Stimulated activated effector memory CD8-positive, alpha-beta T cell treated with anti-CD3 and anti-CD28 coated beads, Interleukin-12 subunit alpha, Interleukin-12 subunit beta, amount 100 ng/mL, for 72 hours (primary cell): ENCODE results near the gene TIMM8B.
"Not testable (repeated sequence)": the region's sequence is repeated elsewhere in the genome, so short reads cannot be mapped to it uniquely, and the experiment has no call there.

Source experiments
- ATAC-seq: fragments of 150-1000 bp; cut with Tn5 transposase; 2 replicates; pipeline ENCODE4 v1.10.0; 2021
- DNase-seq, 2 donors: peaks; one replicate each; pipeline ENCODE4 v3.0.0; 2021 to 2022; ENCODE audit warnings: low spot score in 2 of 2
- H3K27ac Mint-ChIP-seq: one replicate; pipeline ENCODE4 v1.8.0; 2022; ENCODE audit warnings: mild to moderate bottlenecking, mixed read lengths
- H3K36me3 Mint-ChIP-seq: one replicate; pipeline ENCODE4 v1.8.0; 2022; ENCODE audit warnings: mild to moderate bottlenecking, mixed read lengths
- H3K4me1 Mint-ChIP-seq: one replicate; pipeline ENCODE4 v1.8.0; 2022; ENCODE audit warnings: mixed read lengths
- H3K4me3 Mint-ChIP-seq: one replicate; pipeline ENCODE4 v1.8.0; 2022; ENCODE audit warnings: mild to moderate bottlenecking, mixed read lengths
- H3K9me3 Mint-ChIP-seq: one replicate; pipeline ENCODE4 v1.8.0; 2022; ENCODE audit warnings: mixed read lengths

TIMM8B gene

GRCh38 chr11:112097734-112098528 lies 11.4 kb upstream of the TIMM8B start:
- H3K4me1 Mint-ChIP-seq: no peaks in the 10 kb centered on the region
- ATAC-seq: no peak
- H3K27ac Mint-ChIP-seq: no peak overlapping the region
- DNase-seq: no peak
- peaks cover 50% of the 10 kb centered on the region for H3K36me3 Mint-ChIP-seq
- no peaks in the 10 kb centered on the region for H3K9me3 Mint-ChIP-seq
- no peak overlapping the region for H3K4me3 Mint-ChIP-seq

GRCh38 chr11:112096194-112096593 lies 9.6 kb upstream of the TIMM8B start:
- Mint-ChIP-seq H3K4me3 (no peak overlapping the region), H3K4me1 (no peaks in the 10 kb centered on the region), H3K9me3 (no peaks in the 10 kb centered on the region), H3K27ac (no peak overlapping the region), H3K36me3 (peaks cover 68% of the 10 kb centered on the region)
- ATAC-seq (no peak), DNase-seq (no peak)

GRCh38 chr11:112095302-112095701 lies 8.7 kb upstream of the TIMM8B start:
- H3K4me1 Mint-ChIP-seq, H3K9me3 Mint-ChIP-seq, DNase-seq, H3K4me3 Mint-ChIP-seq, ATAC-seq, H3K27ac Mint-ChIP-seq: not testable (repeated sequence)
- H3K36me3 Mint-ChIP-seq: peaks cover 76% of the 10 kb centered on the region

- Mint-ChIP-seq H3K27ac (peak overlapping the region; percentile 99), H3K36me3 (peaks cover 98% of the 10 kb centered on the region), H3K4me3 (peak overlapping the region; percentile 99), H3K4me1 (peaks cover 65% of the 10 kb centered on the region), H3K9me3 (no peaks in the 10 kb centered on the region)
- DNase-seq (no peak), ATAC-seq (no peak)
Measured at GRCh38 chr11:112087212-112087611, 656 bp upstream of the TIMM8B start.

GRCh38 chr11:112085822-112086421 lies 634 bp downstream of the TIMM8B start:
- H3K4me1 Mint-ChIP-seq: peaks cover 67% of the 10 kb centered on the region
- peak overlapping the region; percentile 99 for H3K4me3 Mint-ChIP-seq
- H3K9me3 Mint-ChIP-seq: no peaks in the 10 kb centered on the region

GRCh38 chr11:112082729-112083128 lies 3.8 kb downstream of the TIMM8B start:
- DNase-seq: no peak
- peaks cover 98% of the 10 kb centered on the region for H3K36me3 Mint-ChIP-seq
- peak; percentile 82 for ATAC-seq
- peak overlapping the region; percentile 19 for H3K4me3 Mint-ChIP-seq
- H3K4me1 Mint-ChIP-seq: peaks cover 45% of the 10 kb centered on the region
- peak overlapping the region; percentile 86 for H3K27ac Mint-ChIP-seq
- no peaks in the 10 kb centered on the region for H3K9me3 Mint-ChIP-seq

More at GRCh38 chr11:112085822-112086421, 634 bp downstream of the TIMM8B start:
- ATAC-seq: peak; percentile 68
- H3K36me3 Mint-ChIP-seq: peaks cover 98% of the 10 kb centered on the region
- H3K27ac Mint-ChIP-seq: peak overlapping the region; percentile 99
- DNase-seq: no peak

- Mint-ChIP-seq H3K4me1 (peaks cover 33% of the 10 kb centered on the region), H3K9me3 (no peaks in the 10 kb centered on the region), H3K4me3 (peak within 1 kb of the TSS; percentile 89), H3K27ac (peak within 1 kb of the TSS; percentile 98), H3K36me3 (peaks cover 48% of the 10 kb centered on the region)
- ATAC-seq: peak; percentile 96
- peak; percentile 62 to 89 for DNase-seq
Measured at GRCh38 chr11:112073941-112074811, 12.4 kb downstream of the TIMM8B start, which contains the start of the genes NKAPD1 and PIH1D2. NKAPD1 (plus strand) TSS chr11:112074299; CDS start chr11:112075575, 1,276 bp downstream. PIH1D2 (minus strand) TSS chr11:112074017; CDS start chr11:112073174, 843 bp downstream.

- DNase-seq: no peak
- ATAC-seq: no peak
- peaks cover 57% of the 10 kb centered on the region for H3K36me3 Mint-ChIP-seq
- H3K4me1 Mint-ChIP-seq: no peaks in the 10 kb centered on the region
- H3K27ac Mint-ChIP-seq: no peak overlapping the region
- H3K9me3 Mint-ChIP-seq: no peaks in the 10 kb centered on the region
- no peak overlapping the region for H3K4me3 Mint-ChIP-seq
Measured at GRCh38 chr11:112062923-112063322, 23.6 kb downstream of the TIMM8B start.

GRCh38 chr11:112058103-112058502 lies 28.5 kb downstream of the TIMM8B start:
- no peak overlapping the region for H3K27ac Mint-ChIP-seq
- no peak for DNase-seq
- no peaks in the 10 kb centered on the region for H3K9me3 Mint-ChIP-seq
- no peak overlapping the region for H3K4me3 Mint-ChIP-seq
- no peak for ATAC-seq
- H3K4me1 Mint-ChIP-seq: peaks cover 10% of the 10 kb centered on the region
- H3K36me3 Mint-ChIP-seq: peaks cover 91% of the 10 kb centered on the region

- Mint-ChIP-seq H3K9me3 (no peaks in the 10 kb centered on the region), H3K36me3 (peaks cover 90% of the 10 kb centered on the region), H3K27ac (peak overlapping the region; percentile 80), H3K4me3 (no peak overlapping the region), H3K4me1 (peaks cover 10% of the 10 kb centered on the region)
- ATAC-seq (peak; percentile 96), DNase-seq (no peak)
Measured at GRCh38 chr11:112057170-112057569, 29.4 kb downstream of the TIMM8B start.

- ATAC-seq (no peak), DNase-seq (no peak)
- H3K27ac Mint-ChIP-seq: no peak overlapping the region
- H3K36me3 Mint-ChIP-seq: peaks cover 99% of the 10 kb centered on the region
- H3K4me3 Mint-ChIP-seq: no peak overlapping the region
- no peaks in the 10 kb centered on the region for H3K9me3 Mint-ChIP-seq
- H3K4me1 Mint-ChIP-seq: peaks cover 6% of the 10 kb centered on the region
Measured at GRCh38 chr11:112051768-112052167, 34.8 kb downstream of the TIMM8B start.

- Mint-ChIP-seq H3K4me3 (no peak overlapping the region), H3K27ac (no peak overlapping the region), H3K4me1 (peaks cover 6% of the 10 kb centered on the region), H3K9me3 (no peaks in the 10 kb centered on the region), H3K36me3 (peaks cover 99% of the 10 kb centered on the region)
- DNase-seq (no peak), ATAC-seq (no peak)
Measured at GRCh38 chr11:112050721-112051120, 35.8 kb downstream of the TIMM8B start.

- no peak for ATAC-seq
- DNase-seq: no peak
- Mint-ChIP-seq H3K36me3 (peaks cover 99% of the 10 kb centered on the region), H3K27ac (no peak overlapping the region), H3K4me3 (no peak overlapping the region), H3K9me3 (no peaks in the 10 kb centered on the region), H3K4me1 (peaks cover 6% of the 10 kb centered on the region)
Measured at GRCh38 chr11:112049777-112050176, 36.8 kb downstream of the TIMM8B start.

GRCh38 chr11:112048256-112048655 lies 38.3 kb downstream of the TIMM8B start:
- H3K9me3 Mint-ChIP-seq, DNase-seq, ATAC-seq, H3K4me3 Mint-ChIP-seq, H3K4me1 Mint-ChIP-seq, H3K27ac Mint-ChIP-seq: not testable (repeated sequence)
- H3K36me3 Mint-ChIP-seq: peaks cover 99% of the 10 kb centered on the region

- H3K36me3 Mint-ChIP-seq: peaks cover 100% of the 10 kb centered on the region
- not testable (repeated sequence) for ATAC-seq, H3K27ac Mint-ChIP-seq, H3K4me3 Mint-ChIP-seq, DNase-seq, H3K9me3 Mint-ChIP-seq
- H3K4me1 Mint-ChIP-seq: peaks cover 16% of the 10 kb centered on the region
Measured at GRCh38 chr11:112046647-112047046, 39.9 kb downstream of the TIMM8B start.
